ENCODE measurements around the gene APMAP.

DNA sequence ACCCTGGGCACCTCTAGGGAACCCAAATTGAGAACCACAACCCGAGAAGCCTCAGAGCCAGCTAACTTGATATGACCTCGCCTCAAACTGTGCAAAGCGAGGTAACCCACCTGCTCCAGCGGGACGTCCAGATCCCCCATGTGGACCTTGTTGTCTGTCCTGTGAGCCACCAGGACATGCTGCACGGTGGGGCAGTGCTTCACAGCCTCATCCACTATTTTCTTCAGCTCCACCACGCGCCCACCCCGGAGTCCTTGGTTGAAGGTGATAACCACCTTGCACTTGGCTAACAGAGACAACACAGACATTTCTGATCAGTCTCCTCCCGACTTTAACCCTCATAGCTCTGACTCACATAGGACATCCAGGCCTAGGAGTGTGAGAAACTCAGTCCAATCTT lies 30.8 kb upstream of the APMAP start:
- TF ChIP-seq CTCF (IDR thresholded peaks at IDR 0.05; ENCODE audit: low read length) (no peak), EZH2 (IDR thresholded peaks at IDR 0.05; ENCODE audit: borderline replicate concordance, low read length) (no peak)

Data from OCI-LY1 (cell line).